Fibroblast of the aortic adventitia (primary cell): ENCODE data around the gene PRTFDC1. TPM values are rescaled to one million over a fixed set of nuclear protein-coding genes. Genes with fewer than 3 reads are reported as not detected.
A peak's percentile ranks its signal among the peaks of the same experiment; 100 is the strongest.

Experiments used
- DNase-seq: peaks from one replicate; pipeline ENCODE4 v3.0.0-alpha.2; 2010; ENCODE audit warnings: low read depth
- H3K4me3 ChIP-seq: 2 replicates; pipeline ENCODE4 v1.5.1; 2011; ENCODE audit warnings: low read depth, mild to moderate bottlenecking, control low read depth, low read length, moderate library complexity
- CTCF ChIP-seq: IDR thresholded peaks from 2 replicates; pipeline ENCODE4 v1.5.1; 2011; ENCODE audit warnings: mild to moderate bottlenecking, low read length, control low read depth, inconsistent platforms; ENCODE audit not compliant: insufficient read depth
- total RNA-seq: library from RNA; depleted of rRNA; stranded (reverse); fragments of >200 nt; gene quantifications from 2 replicates; pipeline ENCODE4 v1.2.3, GENCODE V29; 2012; ENCODE audit warnings: low replicate concordance

PRTFDC1 gene
- total RNA-seq, 1 donor: 39.6 TPM

GRCh38 chr10:24834869-24835268 is 117.5 kb downstream of the PRTFDC1 start:
- no peak overlapping the region for H3K4me3 ChIP-seq
- no peak for DNase-seq
- no peak for TF ChIP-seq CTCF

GRCh38 chr10:24826009-24826408 is 126.4 kb downstream of the PRTFDC1 start:
- peak; percentile 87 for DNase-seq
- H3K4me3 ChIP-seq: no peak overlapping the region
- no peak for TF ChIP-seq CTCF

GRCh38 chr10:24825551-24825950 is 126.9 kb downstream of the PRTFDC1 start:
- no peak overlapping the region for H3K4me3 ChIP-seq
- TF ChIP-seq CTCF: no peak
- DNase-seq: peak; percentile 76

GRCh38 chr10:24824536-24824935 is 127.9 kb downstream of the PRTFDC1 start:
- peak; percentile 58 for DNase-seq
- H3K4me3 ChIP-seq: no peak overlapping the region
- no peak for TF ChIP-seq CTCF

GRCh38 chr10:24824124-24824523 is 128.3 kb downstream of the PRTFDC1 start:
- peak; percentile 5 for DNase-seq
- no peak overlapping the region for H3K4me3 ChIP-seq
- no peak for TF ChIP-seq CTCF

GRCh38 chr10:24822590-24822989 is 129.8 kb downstream of the PRTFDC1 start:
- no peak overlapping the region for H3K4me3 ChIP-seq
- no peak for DNase-seq
- no peak for TF ChIP-seq CTCF

GRCh38 chr10:24821986-24822385 is 130.4 kb downstream of the PRTFDC1 start:
- DNase-seq: peak; percentile 18
- no peak for TF ChIP-seq CTCF
- no peak overlapping the region for H3K4me3 ChIP-seq
